Measurements from ENCODE around the gene TVP23C. TPM values are rescaled to one million over a fixed set of nuclear protein-coding genes. Genes with fewer than 3 reads are reported as not detected.
"Not testable (repeated sequence)": the region's sequence is repeated elsewhere in the genome, so short reads cannot be mapped to it uniquely, and the experiment has no call there.

Gene TVP23C
- total and polyA plus RNA-seq, 10 donors: 1.5 to 60.5 (median 22.9) TPM

GRCh38 chr17:15573870-15574269, 10.6 kb upstream of the TVP23C start:
- 64 to 78% (median 77%) methylated on average over 2 to 4 of the region's 4 CpGs for WGBS, 5 donors
- H3K36me3 ChIP-seq; H3K9me3 ChIP-seq; H3K27me3 ChIP-seq (replicated peaks in 1 of 7); H3K4me1 ChIP-seq; DNase-seq; H3K4me3 ChIP-seq; intact Hi-C loops (cut with DNase I; ENCODE audit: low total_unique reads); H3K27ac ChIP-seq: not testable (repeated sequence)

- intact Hi-C loops (cut with DNase I; ENCODE audit: low total_unique reads); DNase-seq; H3K27me3 ChIP-seq (replicated peaks in 1 of 7); H3K36me3 ChIP-seq; H3K9me3 ChIP-seq: not testable (repeated sequence)
- WGBS, 5 donors: 0 to 14% (median 7%) methylated on average over 15 to 30 of the region's 34 CpGs
- peak overlapping the region; percentile 47 to 85 (median 76) for H3K27ac ChIP-seq
- peaks cover 0 to 11% (median 7%) of the 10 kb centered on the region in 6 donors for H3K4me1 ChIP-seq
- peak overlapping the region; percentile 59 to 82 (median 72) for H3K4me3 ChIP-seq
Observed at GRCh38 chr17:15562613-15563374, 489 bp downstream of the TVP23C start.

DNA sequence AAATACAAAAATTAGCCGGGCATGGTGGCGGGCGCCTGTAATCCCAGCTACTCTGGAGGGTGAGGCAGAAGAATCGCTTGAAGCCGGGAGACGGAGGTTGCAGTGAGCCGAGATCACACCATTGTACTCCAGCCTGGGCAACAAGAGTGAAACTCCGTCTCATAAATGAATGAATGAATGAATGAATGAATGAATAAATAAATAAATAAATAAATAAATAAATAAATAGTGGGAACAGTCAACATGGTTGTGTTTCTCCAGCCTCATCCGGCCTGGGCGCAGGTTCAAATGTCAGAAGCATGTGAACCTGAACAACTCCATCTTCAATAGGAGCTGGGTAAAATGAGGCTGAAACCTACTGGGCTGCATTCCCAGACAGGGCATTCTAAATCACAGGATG, 1.8 kb downstream of the TVP23C start:
- H3K9me3 ChIP-seq; H3K4me3 ChIP-seq; H3K36me3 ChIP-seq; DNase-seq; intact Hi-C loops (cut with DNase I; ENCODE audit: low total_unique reads); H3K27ac ChIP-seq; H3K27me3 ChIP-seq (replicated peaks in 1 of 7): not testable (repeated sequence)
- H3K4me1 ChIP-seq: peaks cover 0 to 11% (median 7%) of the 10 kb centered on the region in 6 donors
- 90 to 99% (median 97%) methylated on average over 10 of the region's 10 CpGs for WGBS, 5 donors

GRCh38 chr17:15558403-15559105, 4.7 kb downstream of the TVP23C start:
- 86 to 98% (median 96%) methylated on average over 3 to 5 of the region's 5 CpGs for WGBS, 5 donors
- H3K27ac ChIP-seq; DNase-seq; H3K4me3 ChIP-seq; intact Hi-C loops (cut with DNase I; ENCODE audit: low total_unique reads); H3K9me3 ChIP-seq; H3K27me3 ChIP-seq (replicated peaks in 1 of 7); H3K36me3 ChIP-seq; H3K4me1 ChIP-seq: not testable (repeated sequence)

- H3K27ac ChIP-seq; H3K4me1 ChIP-seq; DNase-seq; H3K36me3 ChIP-seq; H3K4me3 ChIP-seq; H3K9me3 ChIP-seq; intact Hi-C loops (cut with DNase I; ENCODE audit: low total_unique reads); H3K27me3 ChIP-seq (replicated peaks in 1 of 7): not testable (repeated sequence)
- 60 to 96% (median 91%) methylated on average over 1 to 4 of the region's 5 CpGs for WGBS, 5 donors
Observed at GRCh38 chr17:15557334-15557832, 5.9 kb downstream of the TVP23C start.

DNA sequence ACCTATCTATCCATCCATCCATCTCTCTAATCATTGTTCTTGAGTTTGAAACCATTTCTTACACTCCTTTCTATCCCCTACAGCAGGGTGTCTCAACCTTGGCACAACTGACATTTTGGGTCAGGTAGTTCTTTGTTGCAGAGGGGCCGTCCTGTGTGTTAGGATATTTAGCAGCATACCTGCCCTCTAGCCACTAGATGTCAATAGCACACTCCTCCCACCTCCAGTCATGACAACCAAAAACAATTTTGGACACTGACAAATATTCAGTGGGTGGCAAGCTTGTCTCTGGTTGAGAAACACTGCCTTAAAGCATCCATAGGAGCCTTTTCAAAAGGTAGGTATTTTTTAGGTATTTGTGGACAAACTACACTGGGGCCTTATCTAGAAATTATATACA, 10.4 kb downstream of the TVP23C start:
- H3K36me3 ChIP-seq; H3K27me3 ChIP-seq (replicated peaks in 1 of 7); H3K9me3 ChIP-seq; intact Hi-C loops (cut with DNase I; ENCODE audit: low total_unique reads); H3K4me1 ChIP-seq; DNase-seq; H3K4me3 ChIP-seq; H3K27ac ChIP-seq: not testable (repeated sequence)
- 44 to 63% (median 53%) methylated on average over 1 of the region's 1 CpG; no CpG with 5 or more reads in 2 of the 5 donors for WGBS, 5 donors

DNA sequence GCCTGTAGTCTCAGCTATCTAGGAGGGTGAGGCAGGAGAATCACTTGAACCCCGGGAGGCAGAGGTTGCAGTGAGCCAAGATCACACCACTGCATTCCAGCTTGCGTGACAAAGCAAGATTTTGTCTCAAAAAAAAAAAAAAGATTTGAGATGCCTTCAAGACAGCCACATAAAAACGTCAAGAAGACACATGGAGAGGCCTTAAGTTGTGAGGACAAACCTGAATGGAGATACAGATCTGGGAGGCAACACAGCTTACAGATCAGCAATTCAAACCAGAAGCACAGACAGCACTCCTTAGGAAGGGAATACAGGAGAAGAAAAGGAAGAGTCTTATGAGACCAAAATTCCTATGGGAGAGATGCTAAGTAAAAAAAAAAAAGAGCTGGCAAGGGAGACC, 13.7 kb downstream of the TVP23C start:
- H3K36me3 ChIP-seq: peaks cover 0 to 21% (median 1%) of the 10 kb centered on the region in 6 donors
- H3K27ac ChIP-seq; DNase-seq; H3K9me3 ChIP-seq; H3K4me3 ChIP-seq; H3K4me1 ChIP-seq; H3K27me3 ChIP-seq (replicated peaks in 1 of 7); intact Hi-C loops (cut with DNase I; ENCODE audit: low total_unique reads): not testable (repeated sequence)
- WGBS, 5 donors: 75 to 85% (median 78%) methylated on average over 3 of the region's 3 CpGs

DNA sequence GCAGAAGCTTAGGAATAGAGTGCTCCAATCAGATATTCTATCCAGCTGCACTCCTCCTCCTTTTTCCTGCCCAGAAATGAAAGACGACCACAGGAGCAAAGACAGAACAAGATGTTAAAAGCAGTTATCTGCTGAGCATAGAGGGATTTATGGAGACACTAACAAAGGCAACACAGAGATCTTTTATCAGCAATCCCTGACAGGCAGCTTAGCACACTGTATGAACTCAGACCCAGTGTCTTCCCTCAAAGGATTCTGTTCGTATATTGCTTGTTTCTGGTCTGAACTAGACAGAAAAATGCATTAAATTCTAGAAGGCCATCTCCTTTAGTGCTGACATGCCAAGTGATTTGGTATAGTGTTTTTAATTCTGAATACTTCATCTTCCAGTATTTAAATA, 16.7 kb downstream of the TVP23C start:
- H3K27ac ChIP-seq; H3K27me3 ChIP-seq (replicated peaks in 1 of 7); DNase-seq; intact Hi-C loops (cut with DNase I; ENCODE audit: low total_unique reads); H3K4me1 ChIP-seq; H3K9me3 ChIP-seq; H3K4me3 ChIP-seq: not testable (repeated sequence)
- H3K36me3 ChIP-seq: peaks cover 0 to 43% (median 8%) of the 10 kb centered on the region in 6 donors
- WGBS, 5 donors: 87 to 100% (median 93%) methylated on average over 1 to 2 of the region's 2 CpGs

DNA sequence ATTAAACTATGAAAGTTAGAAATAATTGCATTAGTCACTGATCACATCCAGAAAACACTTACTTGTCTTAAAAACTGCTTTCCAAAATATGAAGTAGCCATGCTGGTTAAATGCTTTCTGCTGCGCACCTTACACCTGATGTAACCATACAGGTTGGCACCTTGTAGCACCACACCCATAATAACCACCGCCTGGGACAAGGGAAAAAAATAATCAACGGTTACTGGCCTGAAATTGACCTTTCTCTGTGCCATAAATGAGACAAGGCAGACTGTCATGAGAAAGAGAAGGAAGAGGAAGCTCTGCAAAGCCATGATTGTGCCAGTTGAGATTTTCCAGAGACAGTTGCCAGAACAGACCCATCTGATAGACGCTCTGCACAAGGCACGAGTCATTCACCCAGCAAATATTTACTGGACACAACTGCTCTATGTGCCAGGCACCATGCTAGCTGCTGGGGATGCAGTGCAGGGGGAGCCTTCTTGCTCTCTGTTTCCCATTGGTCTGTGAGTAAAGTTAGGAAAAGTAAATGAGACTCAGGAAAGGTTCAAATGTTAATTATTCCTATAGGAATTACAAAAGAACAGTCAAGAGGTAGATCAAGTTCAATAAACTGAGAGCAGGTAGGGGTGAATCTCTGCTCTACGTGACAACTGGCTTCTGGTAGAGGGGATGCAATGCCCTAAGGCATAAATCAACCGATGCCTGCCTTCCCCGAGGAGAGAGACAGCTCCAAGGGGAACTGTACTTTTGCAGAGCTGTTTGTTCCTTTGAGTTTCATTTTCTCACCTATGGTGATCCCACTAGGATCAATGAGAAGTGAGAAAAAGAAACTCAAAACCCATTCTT, 22.7 kb downstream of the TVP23C start:
- WGBS, 5 donors: 71 to 80% (median 75%) methylated on average over 6 to 8 of the region's 8 CpGs
- DNase-seq: not testable (repeated sequence)

GRCh38 chr17:15533122-15533521, 30.2 kb downstream of the TVP23C start:
- H3K4me1 ChIP-seq; H3K27ac ChIP-seq; DNase-seq; H3K4me3 ChIP-seq; H3K27me3 ChIP-seq (replicated peaks in 1 of 7); intact Hi-C loops (cut with DNase I; ENCODE audit: low total_unique reads); H3K9me3 ChIP-seq: not testable (repeated sequence)
- 78 to 98% (median 90%) methylated on average over 3 of the region's 3 CpGs for WGBS, 5 donors
- peaks cover 0 to 18% (median 0%) of the 10 kb centered on the region in 6 donors for H3K36me3 ChIP-seq

More for the DNA sequence above, 22.7 kb downstream of the TVP23C start:
- H3K27me3 ChIP-seq (replicated peaks in 1 of 7); H3K9me3 ChIP-seq; H3K27ac ChIP-seq; intact Hi-C loops (cut with DNase I; ENCODE audit: low total_unique reads); H3K4me3 ChIP-seq; H3K4me1 ChIP-seq: not testable (repeated sequence)
- H3K36me3 ChIP-seq: peaks cover 0 to 60% (median 14%) of the 10 kb centered on the region in 6 donors

All from spleen (tissue), 11 donors.